SK-N-SH (cell line): ENCODE measurements around the gene CCDC154. TPM values are rescaled to one million over a fixed set of nuclear protein-coding genes. Genes with fewer than 3 reads are reported as not detected.

Experiments used
- CTCF ChIA-PET: fragments of 300-600, 350-600 bp; formaldehyde crosslinking; extraction: SDS; loops from one replicate; lab custom pipeline; 2021; lab: Yijun Ruan, JAX
- POLR2A ChIA-PET: fragments of 350-600 bp; sonication (Branson Sonifier 250); formaldehyde crosslinking; extraction: SDS; loops from one replicate; lab custom pipeline; 2020; ENCODE audit warnings: antibody characterized with exemption, inconsistent platforms; lab: Yijun Ruan, JAX
- DNase-seq: peaks from one replicate; pipeline ENCODE4 v3.0.0; 2012
- H2AFZ ChIP-seq: fragments of 200-600 bp; sonication (generic); 2 replicates; pipeline ENCODE4 v1.8.1; 2016; ENCODE audit warnings: antibody characterized with exemption, mild to moderate bottlenecking, low read depth
- H3F3A ChIP-seq: fragments of 200-600 bp; sonication (generic); replicated peaks from 2 replicates; pipeline ENCODE3; 2016; ENCODE audit warnings: antibody characterized with exemption, mild to moderate bottlenecking; ENCODE audit not compliant: insufficient read depth
- H3K27ac ChIP-seq, 2 experiments: fragments of 200-500 bp in 1 of 2; fragments of 200-600 bp in 1 of 2; sonication (Bioruptor generic) in 1 of 2; sonication (generic), shearing (Covaris generic) in 1 of 2; 2 replicates each; pipeline versions ENCODE4 v1.5.1 to v1.6.1; 2014 to 2016; ENCODE audit warnings: low read depth in 2 of 2, inconsistent platforms in 1 of 2, low read length in 1 of 2, mild to moderate bottlenecking in 1 of 2, mixed read lengths in 1 of 2
- H3K27me3 ChIP-seq: fragments of 200-600 bp; sonication (generic), shearing (Covaris generic); 2 replicates; pipeline ENCODE4 v1.6.1; 2016; ENCODE audit warnings: mixed run types; ENCODE audit not compliant: insufficient read depth
- H3K36me3 ChIP-seq, 2 experiments: fragments of 200-500 bp in 1 of 2; fragments of 200-600 bp in 1 of 2; sonication (Bioruptor generic) in 1 of 2; sonication (generic) in 1 of 2; replicated peaks in 1 of 2; 2 replicates each; pipeline versions ENCODE3 to v1.5.1; 2014 to 2016; ENCODE audit warnings: low read length in 1 of 2, mild to moderate bottlenecking in 1 of 2; ENCODE audit not compliant: insufficient read depth in 2 of 2, control insufficient read depth in 1 of 2
- H3K4me1 ChIP-seq, 2 experiments: fragments of 200-500 bp in 1 of 2; fragments of 200-600 bp in 1 of 2; sonication (Bioruptor generic) in 1 of 2; sonication (generic), shearing (Covaris generic) in 1 of 2; 2 replicates each; pipeline versions ENCODE4 v1.5.1 to v1.6.1; 2014 to 2016; ENCODE audit warnings: low read depth in 1 of 2, low read length in 1 of 2, mixed run types in 1 of 2; ENCODE audit not compliant: insufficient read depth in 2 of 2, control insufficient read depth in 1 of 2
- H3K4me2 ChIP-seq: fragments of 200-600 bp; sonication (generic), shearing (Covaris generic); 2 replicates; pipeline ENCODE4 v1.6.1; 2017; ENCODE audit warnings: mixed run types
- H3K4me3 ChIP-seq, 2 experiments: fragments of 200-500 bp in 1 of 2; fragments of 200-600 bp in 1 of 2; sonication (Bioruptor generic) in 1 of 2; sonication (generic), shearing (Covaris generic) in 1 of 2; 2 replicates each; pipeline versions ENCODE4 v1.5.1 to v1.8.1; 2014 to 2016; ENCODE audit warnings: low read depth in 2 of 2, inconsistent platforms in 1 of 2, low read length in 1 of 2, mild to moderate bottlenecking in 1 of 2, mixed read lengths in 1 of 2, moderate library complexity in 1 of 2
- H3K79me2 ChIP-seq: fragments of 200-600 bp; sonication (generic); 2 replicates; pipeline ENCODE4 v1.8.1; 2017; ENCODE audit warnings: mild to moderate bottlenecking; ENCODE audit not compliant: insufficient read depth
- H3K9ac ChIP-seq: fragments of 200-600 bp; sonication (generic); 2 replicates; pipeline ENCODE4 v1.6.1; 2017; ENCODE audit warnings: mixed run types
- H3K9me2 ChIP-seq: fragments of 200-600 bp; sonication (generic); 2 replicates; pipeline ENCODE4 v1.6.1; 2017; ENCODE audit warnings: mixed run types
- H3K9me3 ChIP-seq: fragments of 200-600 bp; sonication (generic); 2 replicates; pipeline ENCODE4 v1.6.1; 2017; ENCODE audit warnings: mixed run types, mild to moderate bottlenecking, moderate library complexity
- H4K20me1 ChIP-seq: fragments of 200-600 bp; sonication (generic); 2 replicates; pipeline ENCODE4 v1.6.1; 2017; ENCODE audit warnings: mild to moderate bottlenecking, mixed run types; ENCODE audit not compliant: insufficient read depth
- CHD2 ChIP-seq: fragments of 150-350 bp; IDR thresholded peaks from 2 replicates; pipeline ENCODE4 v1.6.1; 2018; ENCODE audit warnings: low read length; ENCODE audit not compliant: partially characterized antibody
- ELF1 ChIP-seq: IDR thresholded peaks from 2 replicates; pipeline ENCODE4 v1.4.0; 2012
- EP300 ChIP-seq, 2 experiments: IDR thresholded peaks; 2 replicates each; pipeline versions ENCODE4 v1.4.0 to v1.6.1; 2012; ENCODE audit warnings: borderline replicate concordance in 1 of 2, low read depth in 1 of 2, low read length in 1 of 2
- EZH2phosphoT487 ChIP-seq: fragments of 200-600 bp; sonication (generic); IDR thresholded peaks from 2 replicates; pipeline ENCODE4 v1.6.1; 2017; ENCODE audit warnings: low read depth, mixed run types, mild to moderate bottlenecking, antibody characterized with exemption, moderate library complexity, borderline replicate concordance
- FOXM1 ChIP-seq: IDR thresholded peaks from 2 replicates; pipeline ENCODE4 v1.4.0; 2012; ENCODE audit warnings: low read depth, mild to moderate bottlenecking
- GABPA ChIP-seq: IDR thresholded peaks from 2 replicates; pipeline ENCODE4 v1.4.0; 2012; ENCODE audit warnings: low read depth, mild to moderate bottlenecking
- MAX ChIP-seq: IDR thresholded peaks from 2 replicates; pipeline ENCODE4 v1.4.0; 2012; ENCODE audit warnings: low read depth
- MXI1 ChIP-seq: IDR thresholded peaks from 2 replicates; pipeline ENCODE4 v1.6.1; 2012; ENCODE audit warnings: mild to moderate bottlenecking, low read depth, low read length, improper control_type of control experiment
- POLR2AphosphoS5 ChIP-seq: IDR thresholded peaks from 2 replicates; pipeline ENCODE4 v1.6.1; 2012; ENCODE audit warnings: low read depth, low read length
- RCOR1 ChIP-seq: fragments of 150-350 bp; IDR thresholded peaks from 2 replicates; pipeline ENCODE4 v1.6.1; 2017; ENCODE audit warnings: antibody characterized with exemption, low read length
- RFX5 ChIP-seq: IDR thresholded peaks from 2 replicates; pipeline ENCODE4 v1.6.1; 2012; ENCODE audit warnings: mild to moderate bottlenecking, improper control_type of control experiment, low read length
- RXRA ChIP-seq: IDR thresholded peaks from 2 replicates; pipeline ENCODE4 v1.4.0; 2012; ENCODE audit warnings: low read depth, mild to moderate bottlenecking, borderline replicate concordance
- SMC3 ChIP-seq: IDR thresholded peaks from 2 replicates; pipeline ENCODE4 v1.6.1; 2012; ENCODE audit warnings: low read depth, low read length, improper control_type of control experiment
- TAF1 ChIP-seq: IDR thresholded peaks from 2 replicates; pipeline ENCODE4 v1.6.1; 2012; ENCODE audit warnings: low read depth, mild to moderate bottlenecking, low read length, moderate library complexity, borderline replicate concordance
- TCF12 ChIP-seq: IDR thresholded peaks from 2 replicates; pipeline ENCODE4 v1.4.0; 2012
- ZBTB33 ChIP-seq: IDR thresholded peaks from 2 replicates; pipeline ENCODE4 v1.4.0; 2012; ENCODE audit warnings: low read depth, borderline replicate concordance
- whole genome bisulfite sequencing: methylation state at CpG from one replicate; pipeline ENCODE4 v1.1.6; 2017; ENCODE audit warnings: low lambda C conversion rate; 5-methylcytosine and 5-hydroxymethylcytosine counted together
- polyA plus RNA-seq, 3 experiments: library from polyadenylated mRNA; depleted of rRNA; stranded (reverse); fragments of >200 nt; gene quantifications; 2 replicates each; pipeline ENCODE4 v1.2.3, GENCODE V29; 2012

Gene CCDC154
- polyA plus RNA-seq, 1 of the 3 experiments (the other 2 are of a cell fraction) = 0.35 TPM

DNA sequence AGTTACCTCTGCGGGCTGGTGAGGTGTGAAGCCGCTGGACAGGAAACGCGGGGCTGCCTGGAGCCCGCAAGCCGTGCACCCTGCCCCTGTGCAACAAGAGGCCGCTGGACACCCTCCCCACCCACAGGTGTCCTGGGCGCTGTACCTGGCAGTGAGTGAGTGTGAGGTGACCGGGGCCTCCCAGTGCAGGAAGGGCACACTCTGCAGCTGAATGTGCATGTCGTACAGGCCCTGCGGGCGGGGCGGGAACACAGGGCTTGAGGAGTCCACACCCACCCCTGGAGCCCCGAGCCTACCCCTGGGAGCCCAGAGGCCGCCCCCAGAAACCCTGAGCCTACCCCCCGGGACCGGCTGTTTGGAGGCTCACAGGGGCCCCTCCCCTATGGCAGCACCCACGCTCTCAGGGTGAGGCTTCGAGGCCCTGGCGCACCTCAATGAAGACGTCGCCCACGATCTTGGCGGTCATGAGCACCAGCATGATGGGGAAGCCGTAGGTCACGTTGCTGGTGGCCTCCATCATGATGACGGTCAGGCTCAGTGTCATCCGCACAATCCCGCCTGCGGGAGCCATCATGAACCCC lies 4.3 kb upstream of the CCDC154 start:
- TF ChIP-seq MAX (no peak), RFX5 (no peak), GABPA (no peak)
- no peaks in the 10 kb centered on the region for H3K9me3 ChIP-seq
- H4K20me1 ChIP-seq = no peaks in the 10 kb centered on the region
- H3F3A ChIP-seq = no peaks in the 10 kb centered on the region
- no peak overlapping the region for H3K27ac ChIP-seq
- H3K4me3 ChIP-seq = no peak overlapping the region
- H3K27me3 ChIP-seq = no peaks in the 10 kb centered on the region
- no peak overlapping the region for H3K9ac ChIP-seq
- WGBS = 100% methylated on average over 10 of the region's 30 CpGs
- no peak for DNase-seq
- ChIA-PET POLR2A (no interaction called here), CTCF (no interaction called here)
- H3K4me2 ChIP-seq = no peak overlapping the region
- peaks cover 0 to 21% of the 10 kb centered on the region in 2 experiments for H3K36me3 ChIP-seq
- H3K4me1 ChIP-seq = no peaks in the 10 kb centered on the region
- H2AFZ ChIP-seq = no peak overlapping the region
- no peaks in the 10 kb centered on the region for H3K9me2 ChIP-seq
- H3K79me2 ChIP-seq = no peaks in the 10 kb centered on the region

DNA sequence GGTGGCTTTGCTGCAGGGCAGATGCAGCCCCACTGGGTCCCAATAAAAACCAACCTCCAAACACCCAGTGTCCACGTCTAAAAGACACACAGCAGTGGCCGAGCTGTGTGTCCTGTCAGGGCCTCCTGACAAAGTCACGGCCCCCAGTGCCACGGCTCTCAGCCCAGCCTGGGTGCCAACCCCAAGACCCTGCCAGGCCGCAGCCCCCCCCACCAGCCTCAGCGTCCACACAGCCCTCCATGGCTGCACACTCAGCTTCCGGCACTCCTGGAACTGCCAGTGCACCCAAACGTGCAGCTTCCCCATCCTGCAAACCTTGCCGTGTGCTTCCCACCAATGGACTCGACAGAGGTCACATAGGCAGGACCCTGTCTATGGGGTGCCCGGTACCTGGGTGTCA lies 3.6 kb upstream of the CCDC154 start:
- Histone ChIP-seq H4K20me1 (no peaks in the 10 kb centered on the region), H3F3A (no peaks in the 10 kb centered on the region), H2AFZ (no peak overlapping the region), H3K27ac (no peak overlapping the region), H3K9me2 (no peaks in the 10 kb centered on the region), H3K9ac (no peak overlapping the region), H3K79me2 (no peaks in the 10 kb centered on the region), H3K9me3 (no peaks in the 10 kb centered on the region), H3K27me3 (no peaks in the 10 kb centered on the region), H3K4me1 (no peaks in the 10 kb centered on the region), H3K4me2 (no peak overlapping the region), H3K36me3 (peaks cover 0 to 17% of the 10 kb centered on the region in 2 experiments), H3K4me3 (no peak overlapping the region)
- TF ChIP-seq SMC3 (no peak), CHD2 (no peak), EZH2phosphoT487 (no peak), ELF1 (no peak), POLR2AphosphoS5 (no peak), FOXM1 (no peak), TCF12 (no peak)
- DNase-seq = no peak
- ChIA-PET CTCF (no interaction called here), POLR2A (no interaction called here)
- 95% methylated on average over 8 of the region's 11 CpGs for WGBS

DNA sequence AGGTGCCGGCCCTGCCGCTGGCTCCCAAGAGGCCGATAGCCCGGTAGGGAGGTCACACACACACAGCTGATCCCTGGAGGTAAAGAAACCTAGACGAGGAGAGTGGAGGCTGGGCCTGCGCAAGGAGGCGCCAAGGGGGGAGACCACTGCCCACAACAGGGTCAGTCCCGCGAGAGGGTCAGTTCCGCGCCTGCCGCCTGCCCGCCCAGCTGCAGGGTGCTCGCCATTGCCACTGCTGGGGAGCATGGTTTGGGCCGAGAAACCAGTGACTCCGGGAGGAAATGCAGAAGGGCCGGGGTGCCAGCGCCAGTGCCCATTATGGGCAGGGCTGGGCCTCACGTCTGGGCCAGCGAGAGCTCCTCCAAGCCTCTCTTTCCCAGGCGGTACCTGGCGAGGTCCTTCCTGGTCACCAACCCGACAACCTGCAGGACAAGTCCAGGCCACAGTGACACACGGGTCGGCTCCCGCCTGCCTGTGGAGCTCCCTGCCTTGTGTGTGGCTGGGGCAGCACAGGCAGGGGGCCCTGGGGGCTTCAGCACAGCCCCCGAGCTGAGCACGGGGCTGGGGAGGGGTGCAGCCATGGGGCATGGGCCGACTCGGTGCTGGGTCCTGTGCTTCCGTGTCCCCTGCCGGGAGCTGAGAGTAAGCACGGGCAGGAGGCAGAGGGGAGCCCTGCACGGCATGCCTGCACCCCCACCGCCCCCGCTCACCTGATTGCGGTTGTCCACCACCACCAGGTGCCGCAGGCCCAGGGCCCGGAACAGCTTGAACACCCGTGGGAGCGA lies 2.1 kb upstream of the CCDC154 start:
- Histone ChIP-seq H3F3A (no peaks in the 10 kb centered on the region), H2AFZ (no peak overlapping the region), H3K4me2 (no peak overlapping the region), H3K79me2 (no peaks in the 10 kb centered on the region), H4K20me1 (no peaks in the 10 kb centered on the region), H3K9me2 (no peaks in the 10 kb centered on the region), H3K4me1 (no peaks in the 10 kb centered on the region), H3K36me3 (peaks cover 0 to 13% of the 10 kb centered on the region in 2 experiments), H3K4me3 (no peak overlapping the region), H3K27me3 (no peaks in the 10 kb centered on the region), H3K9ac (no peak overlapping the region), H3K27ac (no peak overlapping the region), H3K9me3 (no peaks in the 10 kb centered on the region)
- ChIA-PET CTCF (interaction anchor here (1.0 kb wide), 1 partner anchor 16 kb away, joined by 3 read pairs; the partner anchor contains the start of gene PERCC1), POLR2A (no interaction called here)
- TF ChIP-seq GABPA (no peak), POLR2AphosphoS5 (no peak), RXRA (no peak), EP300 (IDR thresholded peaks at IDR 0.05; ENCODE audit: borderline replicate concordance in 1 of 2, low read depth in 1 of 2, low read length in 1 of 2) (no peak), MXI1 (no peak), TAF1 (no peak), RCOR1 (no peak), CHD2 (no peak), MAX (no peak), ZBTB33 (no peak)
- DNase-seq = no peak
- 97% methylated on average over 11 of the region's 41 CpGs for WGBS
